Vagina (tissue), 2 donors: ENCODE data around the gene CACNG8.

ENCODE experiments used
- POLR2A ChIP-seq, 2 donors: fragments of 450-650 bp; IDR thresholded peaks; one replicate each; pipeline ENCODE4 v1.6.1; 2017; ENCODE audit warnings: antibody characterized with exemption in 2 of 2, mild to moderate bottlenecking in 2 of 2, moderate library complexity in 2 of 2
- TF ChIP-seq, protein P1 (sequence below), 3 experiments: fragments of 450-650 bp in 2 of 3; fragments of 200-600 bp in 1 of 3; sonication (generic) in 1 of 3; IDR thresholded peaks; one replicate each; pipeline ENCODE4 v1.5.1; 2017 to 2019; ENCODE audit warnings: antibody characterized with exemption in 3 of 3, mild to moderate bottlenecking in 2 of 3, moderate library complexity in 2 of 3

DNA sequence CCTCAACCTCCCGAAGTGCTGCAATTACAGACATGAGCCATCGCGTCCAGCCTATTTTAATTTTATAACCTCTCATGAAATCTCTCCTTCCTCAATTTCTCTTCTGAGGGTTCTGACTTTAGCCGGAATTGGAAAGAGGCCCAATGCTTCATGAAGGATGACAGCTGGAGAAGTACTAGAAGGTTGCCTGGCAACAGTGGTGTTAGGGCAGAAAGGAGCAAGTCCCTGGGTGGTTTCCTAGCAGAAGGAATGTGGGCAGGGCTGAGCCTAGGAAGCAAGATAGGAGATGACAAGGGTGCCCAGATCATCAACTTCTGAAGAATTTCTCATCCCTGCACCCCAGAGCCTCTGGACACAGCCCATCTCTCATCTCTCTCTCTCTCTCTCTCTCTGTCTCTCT is 54.5 kb downstream of the CACNG8 start:
- TF ChIP-seq, protein P1, sequence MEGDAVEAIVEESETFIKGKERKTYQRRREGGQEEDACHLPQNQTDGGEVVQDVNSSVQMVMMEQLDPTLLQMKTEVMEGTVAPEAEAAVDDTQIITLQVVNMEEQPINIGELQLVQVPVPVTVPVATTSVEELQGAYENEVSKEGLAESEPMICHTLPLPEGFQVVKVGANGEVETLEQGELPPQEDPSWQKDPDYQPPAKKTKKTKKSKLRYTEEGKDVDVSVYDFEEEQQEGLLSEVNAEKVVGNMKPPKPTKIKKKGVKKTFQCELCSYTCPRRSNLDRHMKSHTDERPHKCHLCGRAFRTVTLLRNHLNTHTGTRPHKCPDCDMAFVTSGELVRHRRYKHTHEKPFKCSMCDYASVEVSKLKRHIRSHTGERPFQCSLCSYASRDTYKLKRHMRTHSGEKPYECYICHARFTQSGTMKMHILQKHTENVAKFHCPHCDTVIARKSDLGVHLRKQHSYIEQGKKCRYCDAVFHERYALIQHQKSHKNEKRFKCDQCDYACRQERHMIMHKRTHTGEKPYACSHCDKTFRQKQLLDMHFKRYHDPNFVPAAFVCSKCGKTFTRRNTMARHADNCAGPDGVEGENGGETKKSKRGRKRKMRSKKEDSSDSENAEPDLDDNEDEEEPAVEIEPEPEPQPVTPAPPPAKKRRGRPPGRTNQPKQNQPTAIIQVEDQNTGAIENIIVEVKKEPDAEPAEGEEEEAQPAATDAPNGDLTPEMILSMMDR (IDR thresholded peaks at IDR 0.05): no peak
- TF ChIP-seq POLR2A (IDR thresholded peaks at IDR 0.05): no peak
